Left ventricle myocardium superior (tissue), 1 donor: Measurements from ENCODE around the gene PIK3CG. TPM values are rescaled to one million over a fixed set of nuclear protein-coding genes. Genes with fewer than 3 reads are reported as not detected.

Experiments used
- ATAC-seq: fragments of 200-7000 bp; cut with Tn5 transposase; one replicate; pipeline ENCODE4 v1.9.1; 2020; ENCODE audit warnings: mild to moderate bottlenecking, moderate library complexity
- DNase-seq: peaks from one replicate; pipeline ENCODE4 v3.0.0-alpha.2; 2020
- intact Hi-C: fragments of 100-400 bp; cut with micrococcal nuclease; formaldehyde crosslinking; loops from one replicate; pipeline ENCODE4 v1.11.0; 2022
- total RNA-seq: library from RNA; stranded (reverse); fragmentation: NEBNext Ultra II Directional; extraction: Animal tissue kit (Norgen Biotek cat#: 25700); gene quantifications from one replicate; pipeline ENCODE4 v1.2.1, GENCODE V29; 2021
- donor health status: DM: no; HTN: yes; CAD: no; lungs with severe emphysema.

PIK3CG gene
- total RNA-seq, 1 donor from 2014 or later = 2.3 TPM

GRCh38 chr7:106853250-106853908 is 11.7 kb upstream of the PIK3CG start:
- ATAC-seq = no peak
- no peak for DNase-seq
- intact Hi-C loops = no loop called here

- DNase-seq (no peak), ATAC-seq (no peak)
- intact Hi-C loops = no loop called here
Measured at GRCh38 chr7:106855540-106856132, 9.4 kb upstream of the PIK3CG start.

GRCh38 chr7:106858618-106859532 is 6.2 kb upstream of the PIK3CG start:
- ATAC-seq = peak; percentile 82
- intact Hi-C loops = no loop called here
- peak; percentile 77 for DNase-seq

- ATAC-seq (peak; percentile 10), DNase-seq (no peak)
- intact Hi-C loops = no loop called here
Measured at GRCh38 chr7:106862317-106863089, 2.6 kb upstream of the PIK3CG start.

- DNase-seq (no peak), ATAC-seq (no peak)
- intact Hi-C loops = no loop called here
Measured at GRCh38 chr7:106863274-106863997, 1.6 kb upstream of the PIK3CG start.

GRCh38 chr7:106864298-106865081 is 592 bp upstream of the PIK3CG start:
- DNase-seq (no peak), ATAC-seq (no peak)
- intact Hi-C loops = no loop called here

GRCh38 chr7:106866298-106867281 is 1.5 kb downstream of the PIK3CG start:
- no peak for DNase-seq
- no peak for ATAC-seq
- intact Hi-C loops = no loop called here

GRCh38 chr7:106867641-106868351 is 2.7 kb downstream of the PIK3CG start:
- DNase-seq = peak; percentile 23
- ATAC-seq = no peak

GRCh38 chr7:106868364-106868763 is 3.3 kb downstream of the PIK3CG start:
- intact Hi-C loops = no loop called here
- ATAC-seq (no peak), DNase-seq (no peak)

More at GRCh38 chr7:106867641-106868351, 2.7 kb downstream of the PIK3CG start:
- intact Hi-C loops = no loop called here

GRCh38 chr7:106869954-106870353 is 4.9 kb downstream of the PIK3CG start:
- intact Hi-C loops = no loop called here
- DNase-seq = no peak
- no peak for ATAC-seq

- no peak for DNase-seq
- ATAC-seq = no peak
- intact Hi-C loops = no loop called here
Measured at GRCh38 chr7:106870528-106870927, 5.4 kb downstream of the PIK3CG start.

- DNase-seq (no peak), ATAC-seq (no peak)
- intact Hi-C loops = no loop called here
Measured at GRCh38 chr7:106870983-106871410, 5.9 kb downstream of the PIK3CG start.

- no peak for DNase-seq
- intact Hi-C loops = no loop called here
- no peak for ATAC-seq
Measured at GRCh38 chr7:106871793-106872571, 6.9 kb downstream of the PIK3CG start.

GRCh38 chr7:106872763-106873162 is 7.7 kb downstream of the PIK3CG start:
- ATAC-seq (no peak), DNase-seq (no peak)
- intact Hi-C loops = no loop called here

GRCh38 chr7:106874076-106874475 is 9.0 kb downstream of the PIK3CG start:
- ATAC-seq = no peak
- intact Hi-C loops = no loop called here
- DNase-seq = no peak
